GM23338 (cell line): ENCODE measurements around the gene SLC38A10. TPM values are rescaled to one million over a fixed set of nuclear protein-coding genes. Genes with fewer than 3 reads are reported as not detected.

ENCODE experiments used
- ATAC-seq: fragments of 200-7000 bp; cut with Tn5 transposase; 3 replicates; pipeline ENCODE4 v1.9.1; 2020
- DNase-seq: peaks from one replicate; pipeline ENCODE4 v3.0.0-alpha.2; 2015; ENCODE audit warnings: low spot score
- H2AFZ ChIP-seq: fragments of 200-600 bp; sonication (generic); 2 replicates; pipeline ENCODE4 v1.8.0; 2016; ENCODE audit warnings: antibody characterized with exemption, mild to moderate bottlenecking, moderate library complexity
- H3F3A ChIP-seq: fragments of 200-600 bp; sonication (generic); replicated peaks from 2 replicates; pipeline ENCODE4 v1.8.0; 2017; ENCODE audit warnings: antibody characterized with exemption, mixed run types, low read depth
- H3K27ac ChIP-seq: fragments of 200-600 bp; sonication (generic); 2 replicates; pipeline ENCODE4 v1.6.1; 2016; ENCODE audit warnings: low read depth
- H3K27me3 ChIP-seq: fragments of 200-600 bp; sonication (generic); 2 replicates; pipeline ENCODE4 v1.8.0; 2016; ENCODE audit warnings: mild to moderate bottlenecking, mixed run types, moderate library complexity; ENCODE audit not compliant: insufficient read depth
- H3K36me3 ChIP-seq: fragments of 200-600 bp; sonication (generic); 2 replicates; pipeline ENCODE4 v1.8.0; 2016; ENCODE audit warnings: mild to moderate bottlenecking; ENCODE audit not compliant: insufficient read depth
- H3K4me1 ChIP-seq: fragments of 200-600 bp; sonication (generic); 2 replicates; pipeline ENCODE4 v1.8.0; 2016; ENCODE audit warnings: mild to moderate bottlenecking, moderate library complexity; ENCODE audit not compliant: insufficient read depth
- H3K4me2 ChIP-seq: fragments of 200-600 bp; sonication (generic); 2 replicates; pipeline ENCODE4 v1.7.1; 2017; ENCODE audit warnings: mixed run types
- H3K4me3 ChIP-seq: fragments of 200-600 bp; sonication (generic); 2 replicates; pipeline ENCODE4 v1.6.1; 2016; ENCODE audit warnings: mixed run types
- H3K79me2 ChIP-seq: fragments of 200-600 bp; sonication (generic); replicated peaks from 2 replicates; pipeline ENCODE4 v1.8.0; 2017; ENCODE audit warnings: mild to moderate bottlenecking; ENCODE audit not compliant: insufficient read depth
- H3K9me2 ChIP-seq: fragments of 200-600 bp; sonication (generic); 2 replicates; pipeline ENCODE4 v1.8.0; 2017; ENCODE audit not compliant: insufficient read depth
- H4K20me1 ChIP-seq: fragments of 200-600 bp; sonication (generic); replicated peaks from 2 replicates; pipeline ENCODE4 v1.8.0; 2017; ENCODE audit warnings: mild to moderate bottlenecking; ENCODE audit not compliant: insufficient read depth
- H3K27ac Mint-ChIP-seq: 2 replicates; pipeline ENCODE4 v1.8.0; 2020; ENCODE audit warnings: inconsistent platforms, mild to moderate bottlenecking, moderate library complexity, mixed read lengths
- H3K27me3 Mint-ChIP-seq: 3 replicates; pipeline ENCODE4 v1.8.0; 2022; ENCODE audit warnings: low read depth, mild to moderate bottlenecking, moderate library complexity, mixed read lengths, inconsistent platforms; ENCODE audit not compliant: insufficient read depth, poor library complexity
- H3K36me3 Mint-ChIP-seq: 3 replicates; pipeline ENCODE4 v1.8.0; 2021; ENCODE audit warnings: low read depth, mild to moderate bottlenecking, inconsistent platforms, moderate library complexity, mixed read lengths
- H3K4me1 Mint-ChIP-seq: 3 replicates; pipeline ENCODE4 v1.8.0; 2020; ENCODE audit warnings: mild to moderate bottlenecking, inconsistent platforms, mixed read lengths
- H3K4me3 Mint-ChIP-seq: 3 replicates; pipeline ENCODE4 v1.8.0; 2021; ENCODE audit warnings: moderate library complexity, mild to moderate bottlenecking, inconsistent platforms, mixed read lengths
- H3K9me3 Mint-ChIP-seq: 3 replicates; pipeline ENCODE4 v1.8.0; 2020; ENCODE audit warnings: moderate library complexity, mild to moderate bottlenecking, inconsistent platforms, mixed read lengths
- CREB1 ChIP-seq: fragments of 250-450 bp; sonication (Bioruptor Pico); IDR thresholded peaks from 2 replicates; pipeline ENCODE4 v1.5.0; 2020; ENCODE audit warnings: low read depth, mild to moderate bottlenecking, moderate library complexity
- EZH2 ChIP-seq: fragments of 200-600 bp; sonication (generic); IDR thresholded peaks from one replicate; pipeline ENCODE4 v1.8.0; 2017; ENCODE audit warnings: antibody characterized with exemption, mild to moderate bottlenecking, low read depth; ENCODE audit not compliant: unreplicated experiment
- JUNB ChIP-seq: IDR thresholded peaks from one replicate; pipeline ENCODE4 v1.6.1; 2016; ENCODE audit warnings: antibody characterized with exemption; ENCODE audit not compliant: unreplicated experiment
- NANOG ChIP-seq: IDR thresholded peaks from 2 replicates; pipeline ENCODE4 v1.6.1; 2016; ENCODE audit warnings: antibody characterized with exemption, borderline replicate concordance
- STAT1 ChIP-seq: IDR thresholded peaks from one replicate; pipeline ENCODE4 v1.6.1; 2016; ENCODE audit warnings: antibody characterized with exemption; ENCODE audit not compliant: unreplicated experiment
- ZNF331 ChIP-seq: fragments of 250-450 bp; sonication (Bioruptor Pico); IDR thresholded peaks from 2 replicates; pipeline ENCODE4 v1.5.0; 2020; ENCODE audit warnings: low read depth, mild to moderate bottlenecking, moderate library complexity
- polyA plus RNA-seq: library from polyadenylated mRNA; unstranded; fragments of >200 nt; fragmentation: Nextera tagmentation; extraction: Ambion mirVana; gene quantifications from 2 replicates; pipeline ENCODE4 v1.2.1, GENCODE V29; 2016
- total RNA-seq: library from RNA; depleted of rRNA; stranded (reverse); fragments of >200 nt; shearing (Covaris generic); gene quantifications from 2 replicates; pipeline ENCODE4 v1.2.3, GENCODE V29; 2014
- TF ChIP-seq, protein P1 (sequence below), 2 experiments: fragments of 200-600 bp in 1 of 2; sonication (generic) in 1 of 2; conservative IDR thresholded peaks; 2 replicates each; pipeline versions ENCODE4 v1.5.1 to v1.6.1; 2016 to 2017; ENCODE audit warnings: antibody characterized with exemption in 2 of 2, low read depth in 2 of 2, mild to moderate bottlenecking in 2 of 2, moderate library complexity in 1 of 2
- TF ChIP-seq, protein P2 (sequence below): IDR thresholded peaks from 2 replicates; pipeline ENCODE4 v1.6.1; 2016; ENCODE audit warnings: antibody characterized with exemption
- TF ChIP-seq, protein P3 (sequence below): fragments of 250-450 bp; sonication (Bioruptor Pico); IDR thresholded peaks from 2 replicates; pipeline ENCODE4 v1.5.0; 2020; ENCODE audit warnings: mild to moderate bottlenecking, moderate library complexity
- TF ChIP-seq, protein P4 (sequence below): IDR thresholded peaks from one replicate; pipeline ENCODE4 v1.6.1; 2018; ENCODE audit warnings: antibody characterized with exemption; ENCODE audit not compliant: unreplicated experiment

Gene SLC38A10
- total and polyA plus RNA-seq, 2 experiments from 2014 or later, result 17.1 to 55.8 TPM

DNA sequence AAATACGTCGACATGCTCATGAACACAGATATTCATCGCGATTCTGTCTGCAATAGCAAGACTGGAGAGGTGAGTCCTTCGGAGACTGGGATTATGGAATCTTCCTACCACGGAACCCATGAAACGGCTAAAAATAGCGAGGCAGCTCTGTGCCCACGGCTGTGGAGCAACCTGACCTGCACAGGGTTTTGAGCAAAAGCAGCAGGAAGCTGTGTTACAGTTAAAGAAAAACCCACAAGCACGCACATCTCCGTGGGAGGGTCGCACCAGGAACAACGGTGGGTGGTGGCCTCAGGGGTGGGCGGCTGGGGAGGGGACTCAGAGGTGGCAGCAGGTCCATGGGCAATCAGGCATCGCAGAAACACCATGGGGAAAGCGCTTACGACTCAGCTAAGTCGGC, 24.8 kb downstream of the SLC38A10 start:
- peaks cover 25% of the 10 kb centered on the region for H3K36me3 Mint-ChIP-seq
- H3K9me2 ChIP-seq, result no peaks in the 10 kb centered on the region
- no peak overlapping the region for H3K4me2 ChIP-seq
- no peaks in the 10 kb centered on the region for H3K27me3 ChIP-seq
- no peak overlapping the region for H3K27ac ChIP-seq
- H3K36me3 ChIP-seq, result no peaks in the 10 kb centered on the region
- no peaks in the 10 kb centered on the region for H3K4me1 Mint-ChIP-seq
- H4K20me1 ChIP-seq, result no peaks in the 10 kb centered on the region; the same call in none of the 2 replicates
- H3K27me3 Mint-ChIP-seq, result peaks cover 1% of the 10 kb centered on the region
- no peaks in the 10 kb centered on the region for H3K4me1 ChIP-seq
- no peak overlapping the region for H3K27ac Mint-ChIP-seq
- no peaks in the 10 kb centered on the region for H3F3A ChIP-seq
- no peak overlapping the region for H3K4me3 ChIP-seq
- H3K9me3 Mint-ChIP-seq, result no peaks in the 10 kb centered on the region
- no peak overlapping the region for H2AFZ ChIP-seq
- no peak for DNase-seq
- no peaks in the 10 kb centered on the region for H3K79me2 ChIP-seq
- no peak overlapping the region for H3K4me3 Mint-ChIP-seq
- no peak for TF ChIP-seq CREB1 (CRISPR knock-in tag)
- TF ChIP-seq, protein P1, sequence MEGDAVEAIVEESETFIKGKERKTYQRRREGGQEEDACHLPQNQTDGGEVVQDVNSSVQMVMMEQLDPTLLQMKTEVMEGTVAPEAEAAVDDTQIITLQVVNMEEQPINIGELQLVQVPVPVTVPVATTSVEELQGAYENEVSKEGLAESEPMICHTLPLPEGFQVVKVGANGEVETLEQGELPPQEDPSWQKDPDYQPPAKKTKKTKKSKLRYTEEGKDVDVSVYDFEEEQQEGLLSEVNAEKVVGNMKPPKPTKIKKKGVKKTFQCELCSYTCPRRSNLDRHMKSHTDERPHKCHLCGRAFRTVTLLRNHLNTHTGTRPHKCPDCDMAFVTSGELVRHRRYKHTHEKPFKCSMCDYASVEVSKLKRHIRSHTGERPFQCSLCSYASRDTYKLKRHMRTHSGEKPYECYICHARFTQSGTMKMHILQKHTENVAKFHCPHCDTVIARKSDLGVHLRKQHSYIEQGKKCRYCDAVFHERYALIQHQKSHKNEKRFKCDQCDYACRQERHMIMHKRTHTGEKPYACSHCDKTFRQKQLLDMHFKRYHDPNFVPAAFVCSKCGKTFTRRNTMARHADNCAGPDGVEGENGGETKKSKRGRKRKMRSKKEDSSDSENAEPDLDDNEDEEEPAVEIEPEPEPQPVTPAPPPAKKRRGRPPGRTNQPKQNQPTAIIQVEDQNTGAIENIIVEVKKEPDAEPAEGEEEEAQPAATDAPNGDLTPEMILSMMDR (conservative IDR thresholded peaks at IDR 0.05; ENCODE audit: low read depth in 2 of 2), result no peak
- no peak for TF ChIP-seq EZH2
- TF ChIP-seq, protein P2, sequence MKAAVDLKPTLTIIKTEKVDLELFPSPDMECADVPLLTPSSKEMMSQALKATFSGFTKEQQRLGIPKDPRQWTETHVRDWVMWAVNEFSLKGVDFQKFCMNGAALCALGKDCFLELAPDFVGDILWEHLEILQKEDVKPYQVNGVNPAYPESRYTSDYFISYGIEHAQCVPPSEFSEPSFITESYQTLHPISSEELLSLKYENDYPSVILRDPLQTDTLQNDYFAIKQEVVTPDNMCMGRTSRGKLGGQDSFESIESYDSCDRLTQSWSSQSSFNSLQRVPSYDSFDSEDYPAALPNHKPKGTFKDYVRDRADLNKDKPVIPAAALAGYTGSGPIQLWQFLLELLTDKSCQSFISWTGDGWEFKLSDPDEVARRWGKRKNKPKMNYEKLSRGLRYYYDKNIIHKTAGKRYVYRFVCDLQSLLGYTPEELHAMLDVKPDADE, result no peak
- no peak for TF ChIP-seq STAT1
- TF ChIP-seq, protein P3, sequence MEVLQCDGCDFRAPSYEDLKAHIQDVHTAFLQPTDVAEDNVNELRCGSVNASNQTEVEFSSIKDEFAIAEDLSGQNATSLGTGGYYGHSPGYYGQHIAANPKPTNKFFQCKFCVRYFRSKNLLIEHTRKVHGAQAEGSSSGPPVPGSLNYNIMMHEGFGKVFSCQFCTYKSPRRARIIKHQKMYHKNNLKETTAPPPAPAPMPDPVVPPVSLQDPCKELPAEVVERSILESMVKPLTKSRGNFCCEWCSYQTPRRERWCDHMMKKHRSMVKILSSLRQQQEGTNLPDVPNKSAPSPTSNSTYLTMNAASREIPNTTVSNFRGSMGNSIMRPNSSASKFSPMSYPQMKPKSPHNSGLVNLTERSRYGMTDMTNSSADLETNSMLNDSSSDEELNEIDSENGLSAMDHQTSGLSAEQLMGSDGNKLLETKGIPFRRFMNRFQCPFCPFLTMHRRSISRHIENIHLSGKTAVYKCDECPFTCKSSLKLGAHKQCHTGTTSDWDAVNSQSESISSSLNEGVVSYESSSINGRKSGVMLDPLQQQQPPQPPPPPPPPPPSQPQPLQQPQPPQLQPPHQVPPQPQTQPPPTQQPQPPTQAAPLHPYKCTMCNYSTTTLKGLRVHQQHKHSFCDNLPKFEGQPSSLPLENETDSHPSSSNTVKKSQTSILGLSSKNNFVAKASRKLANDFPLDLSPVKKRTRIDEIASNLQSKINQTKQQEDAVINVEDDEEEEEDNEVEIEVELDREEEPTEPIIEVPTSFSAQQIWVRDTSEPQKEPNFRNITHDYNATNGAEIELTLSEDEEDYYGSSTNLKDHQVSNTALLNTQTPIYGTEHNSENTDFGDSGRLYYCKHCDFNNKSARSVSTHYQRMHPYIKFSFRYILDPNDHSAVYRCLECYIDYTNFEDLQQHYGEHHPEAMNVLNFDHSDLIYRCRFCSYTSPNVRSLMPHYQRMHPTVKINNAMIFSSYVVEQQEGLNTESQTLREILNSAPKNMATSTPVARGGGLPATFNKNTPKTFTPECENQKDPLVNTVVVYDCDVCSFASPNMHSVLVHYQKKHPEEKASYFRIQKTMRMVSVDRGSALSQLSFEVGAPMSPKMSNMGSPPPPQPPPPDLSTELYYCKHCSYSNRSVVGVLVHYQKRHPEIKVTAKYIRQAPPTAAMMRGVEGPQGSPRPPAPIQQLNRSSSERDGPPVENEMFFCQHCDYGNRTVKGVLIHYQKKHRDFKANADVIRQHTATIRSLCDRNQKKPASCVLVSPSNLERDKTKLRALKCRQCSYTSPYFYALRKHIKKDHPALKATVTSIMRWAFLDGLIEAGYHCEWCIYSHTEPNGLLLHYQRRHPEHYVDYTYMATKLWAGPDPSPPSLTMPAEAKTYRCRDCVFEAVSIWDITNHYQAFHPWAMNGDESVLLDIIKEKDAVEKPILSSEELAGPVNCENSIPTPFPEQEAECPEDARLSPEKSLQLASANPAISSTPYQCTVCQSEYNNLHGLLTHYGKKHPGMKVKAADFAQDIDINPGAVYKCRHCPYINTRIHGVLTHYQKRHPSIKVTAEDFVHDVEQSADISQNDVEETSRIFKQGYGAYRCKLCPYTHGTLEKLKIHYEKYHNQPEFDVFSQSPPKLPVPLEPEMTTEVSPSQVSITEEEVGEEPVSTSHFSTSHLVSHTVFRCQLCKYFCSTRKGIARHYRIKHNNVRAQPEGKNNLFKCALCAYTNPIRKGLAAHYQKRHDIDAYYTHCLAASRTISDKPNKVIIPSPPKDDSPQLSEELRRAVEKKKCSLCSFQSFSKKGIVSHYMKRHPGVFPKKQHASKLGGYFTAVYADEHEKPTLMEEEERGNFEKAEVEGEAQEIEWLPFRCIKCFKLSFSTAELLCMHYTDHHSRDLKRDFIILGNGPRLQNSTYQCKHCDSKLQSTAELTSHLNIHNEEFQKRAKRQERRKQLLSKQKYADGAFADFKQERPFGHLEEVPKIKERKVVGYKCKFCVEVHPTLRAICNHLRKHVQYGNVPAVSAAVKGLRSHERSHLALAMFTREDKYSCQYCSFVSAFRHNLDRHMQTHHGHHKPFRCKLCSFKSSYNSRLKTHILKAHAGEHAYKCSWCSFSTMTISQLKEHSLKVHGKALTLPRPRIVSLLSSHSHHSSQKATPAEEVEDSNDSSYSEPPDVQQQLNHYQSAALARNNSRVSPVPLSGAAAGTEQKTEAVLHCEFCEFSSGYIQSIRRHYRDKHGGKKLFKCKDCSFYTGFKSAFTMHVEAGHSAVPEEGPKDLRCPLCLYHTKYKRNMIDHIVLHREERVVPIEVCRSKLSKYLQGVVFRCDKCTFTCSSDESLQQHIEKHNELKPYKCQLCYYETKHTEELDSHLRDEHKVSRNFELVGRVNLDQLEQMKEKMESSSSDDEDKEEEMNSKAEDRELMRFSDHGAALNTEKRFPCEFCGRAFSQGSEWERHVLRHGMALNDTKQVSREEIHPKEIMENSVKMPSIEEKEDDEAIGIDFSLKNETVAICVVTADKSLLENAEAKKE, result no peak
- TF ChIP-seq JUNB, result no peak
- TF ChIP-seq, protein P4, sequence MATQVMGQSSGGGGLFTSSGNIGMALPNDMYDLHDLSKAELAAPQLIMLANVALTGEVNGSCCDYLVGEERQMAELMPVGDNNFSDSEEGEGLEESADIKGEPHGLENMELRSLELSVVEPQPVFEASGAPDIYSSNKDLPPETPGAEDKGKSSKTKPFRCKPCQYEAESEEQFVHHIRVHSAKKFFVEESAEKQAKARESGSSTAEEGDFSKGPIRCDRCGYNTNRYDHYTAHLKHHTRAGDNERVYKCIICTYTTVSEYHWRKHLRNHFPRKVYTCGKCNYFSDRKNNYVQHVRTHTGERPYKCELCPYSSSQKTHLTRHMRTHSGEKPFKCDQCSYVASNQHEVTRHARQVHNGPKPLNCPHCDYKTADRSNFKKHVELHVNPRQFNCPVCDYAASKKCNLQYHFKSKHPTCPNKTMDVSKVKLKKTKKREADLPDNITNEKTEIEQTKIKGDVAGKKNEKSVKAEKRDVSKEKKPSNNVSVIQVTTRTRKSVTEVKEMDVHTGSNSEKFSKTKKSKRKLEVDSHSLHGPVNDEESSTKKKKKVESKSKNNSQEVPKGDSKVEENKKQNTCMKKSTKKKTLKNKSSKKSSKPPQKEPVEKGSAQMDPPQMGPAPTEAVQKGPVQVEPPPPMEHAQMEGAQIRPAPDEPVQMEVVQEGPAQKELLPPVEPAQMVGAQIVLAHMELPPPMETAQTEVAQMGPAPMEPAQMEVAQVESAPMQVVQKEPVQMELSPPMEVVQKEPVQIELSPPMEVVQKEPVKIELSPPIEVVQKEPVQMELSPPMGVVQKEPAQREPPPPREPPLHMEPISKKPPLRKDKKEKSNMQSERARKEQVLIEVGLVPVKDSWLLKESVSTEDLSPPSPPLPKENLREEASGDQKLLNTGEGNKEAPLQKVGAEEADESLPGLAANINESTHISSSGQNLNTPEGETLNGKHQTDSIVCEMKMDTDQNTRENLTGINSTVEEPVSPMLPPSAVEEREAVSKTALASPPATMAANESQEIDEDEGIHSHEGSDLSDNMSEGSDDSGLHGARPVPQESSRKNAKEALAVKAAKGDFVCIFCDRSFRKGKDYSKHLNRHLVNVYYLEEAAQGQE, result no peak
- TF ChIP-seq NANOG, result no peak
- TF ChIP-seq ZNF331 (CRISPR knock-in tag), result no peak
- no peak for ATAC-seq
